Hippocampal formation (tissue), 2 donors: ENCODE data around the gene XXYLT1.
"Not testable (repeated sequence)": the region's sequence is repeated elsewhere in the genome, so short reads cannot be mapped to it uniquely, and the experiment has no call there.

Source experiments
- DNase-seq, 2 donors: peaks; one replicate each; lab custom pipeline; 2025; lab: John Stamatoyannopoulos, UW

Gene XXYLT1

GRCh38 chr3:195207731-195208130 lies 63.2 kb downstream of the XXYLT1 start:
- no peak for DNase-seq

GRCh38 chr3:195207056-195207455 lies 63.9 kb downstream of the XXYLT1 start:
- no peak for DNase-seq

- DNase-seq = no peak
Measured at GRCh38 chr3:195204360-195205163, 66.4 kb downstream of the XXYLT1 start.

- DNase-seq = no peak
Measured at GRCh38 chr3:195203606-195204005, 67.4 kb downstream of the XXYLT1 start.

GRCh38 chr3:195201295-195201694 lies 69.7 kb downstream of the XXYLT1 start:
- no peak for DNase-seq

GRCh38 chr3:195200010-195200822 lies 70.7 kb downstream of the XXYLT1 start:
- DNase-seq = no peak

GRCh38 chr3:195198426-195199346 lies 72.3 kb downstream of the XXYLT1 start:
- DNase-seq = no peak

GRCh38 chr3:195197765-195198425 lies 73.1 kb downstream of the XXYLT1 start:
- no peak for DNase-seq

- peak in 1 of 2 donors; percentile 19 for DNase-seq
Measured at GRCh38 chr3:195196266-195196665, 74.7 kb downstream of the XXYLT1 start.

- DNase-seq = peak; percentile 63 to 94
Measured at GRCh38 chr3:195195321-195196209, 75.4 kb downstream of the XXYLT1 start.

- no peak for DNase-seq
Measured at GRCh38 chr3:195194559-195195206, 76.3 kb downstream of the XXYLT1 start.

- no peak for DNase-seq
Measured at GRCh38 chr3:195191580-195191979, 79.4 kb downstream of the XXYLT1 start.

GRCh38 chr3:195189821-195190220 lies 81.1 kb downstream of the XXYLT1 start:
- DNase-seq = no peak

GRCh38 chr3:195188426-195188927 lies 82.5 kb downstream of the XXYLT1 start:
- DNase-seq = no peak

- DNase-seq = no peak
Measured at GRCh38 chr3:195187609-195188425, 83.1 kb downstream of the XXYLT1 start.

- DNase-seq = not testable (repeated sequence)
Measured at GRCh38 chr3:195186710-195187047, 84.3 kb downstream of the XXYLT1 start.

GRCh38 chr3:195186041-195186709 lies 84.8 kb downstream of the XXYLT1 start:
- DNase-seq = no peak

GRCh38 chr3:195185583-195185982 lies 85.4 kb downstream of the XXYLT1 start:
- no peak for DNase-seq
